ENCODE measurements around the gene ZXDC. TPM values are rescaled to one million over a fixed set of nuclear protein-coding genes. Genes with fewer than 3 reads are reported as not detected.

Gene ZXDC
- total RNA-seq (10 to 100 TPM; 30.1 to 36.2 TPM), polyA plus RNA-seq (ENCODE audit: insufficient read length in 6 of 6) (10 to 100 TPM; 31.7 to 40.8 (median 35.8) TPM)
- long read RNA-seq, donor 1, full-length matches to known transcripts = 23 of 23 reads
- long read RNA-seq, donor 1, partial matches to known transcripts = 0 of 23 reads
- long read RNA-seq, donor 1, other reads (novel, unspliced or antisense) = 0 of 23 reads
- long read RNA-seq, donor 2, full-length matches to known transcripts = 15 of 15 reads
- long read RNA-seq, donor 2, partial matches to known transcripts = 0 of 15 reads
- long read RNA-seq, donor 2, other reads (novel, unspliced or antisense) = 0 of 15 reads
- long read RNA-seq, donor 3, full-length matches to known transcripts = 12 of 12 reads
- long read RNA-seq, donor 3, partial matches to known transcripts = 0 of 12 reads
- long read RNA-seq, donor 3, other reads (novel, unspliced or antisense) = 0 of 12 reads
- long read RNA-seq, donor 4, full-length matches to known transcripts = 1 of 2 reads
- long read RNA-seq, donor 4, partial matches to known transcripts = 0 of 2 reads
- long read RNA-seq, donor 4, other reads (novel, unspliced or antisense) = 1 of 2 reads
- long read RNA-seq, donor 5, full-length matches to known transcripts = 10 of 10 reads
- long read RNA-seq, donor 5, partial matches to known transcripts = 0 of 10 reads
- long read RNA-seq, donor 5, other reads (novel, unspliced or antisense) = 0 of 10 reads
- long read RNA-seq, donor 6, transcript ZXDC-201 (6 exons, 2,579 nt) = major isoform, 5 of 6 reads
- long read RNA-seq, donor 6, partial matches to known transcripts = 0 of 6 reads
- long read RNA-seq, donor 6, other reads (novel, unspliced or antisense) = 0 of 6 reads
- long read RNA-seq, donor 7, full-length matches to known transcripts = 1 of 1 reads
- long read RNA-seq, donor 7, partial matches to known transcripts = 0 of 1 reads
- long read RNA-seq, donor 7, other reads (novel, unspliced or antisense) = 0 of 1 reads
- long read RNA-seq, donor 8, transcript ZXDC-201 (6 exons, 2,579 nt) = major isoform, 6 of 8 reads
- long read RNA-seq, donor 8, partial matches to known transcripts = 0 of 8 reads
- long read RNA-seq, donor 8, other reads (novel, unspliced or antisense) = 0 of 8 reads
- long read RNA-seq, donor 9, partial matches to known transcripts = 0 of 1 reads
- long read RNA-seq, donor 9, other reads (novel, unspliced or antisense) = 0 of 1 reads
- long read RNA-seq, donor 10, full-length matches to known transcripts = 2 of 4 reads
- long read RNA-seq, donor 10, partial matches to known transcripts = 0 of 4 reads
- long read RNA-seq, donor 10, other reads (novel, unspliced or antisense) = 2 of 4 reads
- long read RNA-seq, donor 11, transcript ZXDC-201 (6 exons, 2,579 nt) = major isoform, 11 of 11 reads
- long read RNA-seq, donor 11, partial matches to known transcripts = 0 of 11 reads
- long read RNA-seq, donor 11, other reads (novel, unspliced or antisense) = 0 of 11 reads
- long read RNA-seq, donor 12, transcript ZXDC-201 (6 exons, 2,579 nt) = major isoform, 7 of 21 reads
- long read RNA-seq, donor 12, partial matches to known transcripts = 13 of 21 reads
- long read RNA-seq, donor 12, other reads (novel, unspliced or antisense) = 0 of 21 reads

GRCh38 chr3:126475413-126476114 lies at the start of gene ZXDC:
Gene ZXDC (minus strand): TSS chr3:126475891. CDS start chr3:126475865, 26 bp downstream.
- peak; percentile 75 for ATAC-seq
- Histone ChIP-seq H3K27ac (peak within 1 kb of the TSS; percentile 83 to 95), H3K4me3 (peak within 1 kb of the TSS; percentile 65), H3K4me1 (peaks cover 32 to 48% of the 10 kb centered on the region in 2 donors), H3K27me3 (no peaks in the 10 kb centered on the region), H3K9me3 (no peaks in the 10 kb centered on the region), H3K36me3 (peaks cover 0 to 11% of the 10 kb centered on the region in 2 donors)
- intact Hi-C loops (cut with DNase I) = no loop called here
- TF ChIP-seq, protein P1, sequence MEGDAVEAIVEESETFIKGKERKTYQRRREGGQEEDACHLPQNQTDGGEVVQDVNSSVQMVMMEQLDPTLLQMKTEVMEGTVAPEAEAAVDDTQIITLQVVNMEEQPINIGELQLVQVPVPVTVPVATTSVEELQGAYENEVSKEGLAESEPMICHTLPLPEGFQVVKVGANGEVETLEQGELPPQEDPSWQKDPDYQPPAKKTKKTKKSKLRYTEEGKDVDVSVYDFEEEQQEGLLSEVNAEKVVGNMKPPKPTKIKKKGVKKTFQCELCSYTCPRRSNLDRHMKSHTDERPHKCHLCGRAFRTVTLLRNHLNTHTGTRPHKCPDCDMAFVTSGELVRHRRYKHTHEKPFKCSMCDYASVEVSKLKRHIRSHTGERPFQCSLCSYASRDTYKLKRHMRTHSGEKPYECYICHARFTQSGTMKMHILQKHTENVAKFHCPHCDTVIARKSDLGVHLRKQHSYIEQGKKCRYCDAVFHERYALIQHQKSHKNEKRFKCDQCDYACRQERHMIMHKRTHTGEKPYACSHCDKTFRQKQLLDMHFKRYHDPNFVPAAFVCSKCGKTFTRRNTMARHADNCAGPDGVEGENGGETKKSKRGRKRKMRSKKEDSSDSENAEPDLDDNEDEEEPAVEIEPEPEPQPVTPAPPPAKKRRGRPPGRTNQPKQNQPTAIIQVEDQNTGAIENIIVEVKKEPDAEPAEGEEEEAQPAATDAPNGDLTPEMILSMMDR (IDR thresholded peaks at IDR 0.05) = peak in 1 of 2 donors; percentile 15
- peak; percentile 91 to 99 (median 96) for DNase-seq

- DNase-seq (peak in 1 of 4 donors; percentile 22), ATAC-seq (no peak)
- Histone ChIP-seq H3K36me3 (no peaks in the 10 kb centered on the region), H3K4me3 (peak overlapping the region in 1 of 2 donors; percentile 49), H3K27ac (no peak overlapping the region), H3K9me3 (no peaks in the 10 kb centered on the region), H3K27me3 (peaks cover 15 to 42% of the 10 kb centered on the region in 2 donors), H3K4me1 (peaks cover 0 to 49% of the 10 kb centered on the region in 2 donors)
- intact Hi-C loops (cut with DNase I) = no loop called here
- TF ChIP-seq, protein P1 (IDR thresholded peaks at IDR 0.05) = no peak
These were observed 49.6 kb upstream of the ZXDC start for GRCh38 chr3:126525091-126525852.

GRCh38 chr3:126524429-126524988 lies 48.8 kb upstream of the ZXDC start:
- intact Hi-C loops (cut with DNase I) = no loop called here
- ATAC-seq = peak; percentile 12
- DNase-seq = peak in 1 of 4 donors; percentile 42
- TF ChIP-seq, protein P1 (IDR thresholded peaks at IDR 0.05) = no peak
- Histone ChIP-seq H3K9me3 (no peaks in the 10 kb centered on the region), H3K4me1 (peaks cover 0 to 41% of the 10 kb centered on the region in 2 donors), H3K27ac (peak overlapping the region in 1 of 2 donors; percentile 61), H3K4me3 (peak overlapping the region; percentile 22 to 49), H3K36me3 (no peaks in the 10 kb centered on the region), H3K27me3 (peaks cover 15 to 42% of the 10 kb centered on the region in 2 donors)
